Neutrophil (primary cell): ENCODE results near the gene JAM3.

ENCODE experiments used
- H3K27ac ChIP-seq: fragments of 200-600 bp; sonication (generic); 2 replicates; pipeline ENCODE4 v1.5.1; 2016; ENCODE audit warnings: mild to moderate bottlenecking, moderate library complexity
- H3K27me3 ChIP-seq: fragments of 200-600 bp; sonication (generic); 2 replicates; pipeline ENCODE4 v1.6.0; 2016; ENCODE audit warnings: mild to moderate bottlenecking
- H3K36me3 ChIP-seq: fragments of 200-600 bp; sonication (generic); 2 replicates; pipeline ENCODE4 v1.5.1; 2017
- H3K4me1 ChIP-seq, 2 experiments: fragments of 200-600 bp in 1 of 2; sonication (generic) in 1 of 2; 1 replicate in 1 of 2; 2 replicates in 1 of 2; pipeline versions ENCODE4 v1.5.1 to v1.6.1; 2013 to 2016; ENCODE audit warnings: low read depth in 1 of 2, low read length in 1 of 2, mild to moderate bottlenecking in 1 of 2, moderate library complexity in 1 of 2; ENCODE audit not compliant: control insufficient read depth in 1 of 2, insufficient read depth in 1 of 2
- H3K4me3 ChIP-seq, 2 experiments: fragments of 200-600 bp in 1 of 2; sonication (generic) in 1 of 2; 1 replicate in 1 of 2; 2 replicates in 1 of 2; pipeline ENCODE4 v1.5.1; 2013 to 2016; ENCODE audit warnings: low read depth in 1 of 2, low read length in 1 of 2, mild to moderate bottlenecking in 1 of 2, moderate library complexity in 1 of 2
- H3K9me3 ChIP-seq: fragments of 200-600 bp; sonication (generic); 2 replicates; pipeline ENCODE4 v1.5.1; 2016
- TF ChIP-seq, protein P1 (sequence below): fragments of 200-600 bp; sonication (generic); IDR thresholded peaks from 2 replicates; pipeline ENCODE4 v1.5.1; 2016; ENCODE audit warnings: antibody characterized with exemption

The JAM3 gene

DNA sequence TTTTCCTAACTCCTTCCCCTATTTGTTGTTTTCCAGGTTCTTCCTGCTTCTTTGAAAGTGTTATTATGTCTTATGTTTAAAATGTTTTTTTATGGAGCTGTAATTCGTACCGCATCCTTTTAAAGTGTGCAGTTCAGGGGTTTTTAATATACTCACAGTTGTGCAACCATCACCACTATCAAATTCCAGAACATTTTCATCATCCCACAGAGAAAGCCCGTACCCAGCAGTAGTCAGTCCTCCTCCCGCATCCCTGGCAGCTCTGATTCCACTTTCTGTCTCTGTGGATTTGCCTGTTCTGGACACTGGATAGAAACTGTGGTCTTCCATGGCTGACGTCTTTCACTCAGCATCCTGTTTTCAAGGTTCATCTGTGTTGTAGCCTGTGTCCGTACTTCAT is 73.7 kb downstream of the JAM3 start:
- TF ChIP-seq, protein P1, sequence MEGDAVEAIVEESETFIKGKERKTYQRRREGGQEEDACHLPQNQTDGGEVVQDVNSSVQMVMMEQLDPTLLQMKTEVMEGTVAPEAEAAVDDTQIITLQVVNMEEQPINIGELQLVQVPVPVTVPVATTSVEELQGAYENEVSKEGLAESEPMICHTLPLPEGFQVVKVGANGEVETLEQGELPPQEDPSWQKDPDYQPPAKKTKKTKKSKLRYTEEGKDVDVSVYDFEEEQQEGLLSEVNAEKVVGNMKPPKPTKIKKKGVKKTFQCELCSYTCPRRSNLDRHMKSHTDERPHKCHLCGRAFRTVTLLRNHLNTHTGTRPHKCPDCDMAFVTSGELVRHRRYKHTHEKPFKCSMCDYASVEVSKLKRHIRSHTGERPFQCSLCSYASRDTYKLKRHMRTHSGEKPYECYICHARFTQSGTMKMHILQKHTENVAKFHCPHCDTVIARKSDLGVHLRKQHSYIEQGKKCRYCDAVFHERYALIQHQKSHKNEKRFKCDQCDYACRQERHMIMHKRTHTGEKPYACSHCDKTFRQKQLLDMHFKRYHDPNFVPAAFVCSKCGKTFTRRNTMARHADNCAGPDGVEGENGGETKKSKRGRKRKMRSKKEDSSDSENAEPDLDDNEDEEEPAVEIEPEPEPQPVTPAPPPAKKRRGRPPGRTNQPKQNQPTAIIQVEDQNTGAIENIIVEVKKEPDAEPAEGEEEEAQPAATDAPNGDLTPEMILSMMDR = no peak
- Histone ChIP-seq H3K27ac (no peak overlapping the region), H3K36me3 (no peaks in the 10 kb centered on the region)

DNA sequence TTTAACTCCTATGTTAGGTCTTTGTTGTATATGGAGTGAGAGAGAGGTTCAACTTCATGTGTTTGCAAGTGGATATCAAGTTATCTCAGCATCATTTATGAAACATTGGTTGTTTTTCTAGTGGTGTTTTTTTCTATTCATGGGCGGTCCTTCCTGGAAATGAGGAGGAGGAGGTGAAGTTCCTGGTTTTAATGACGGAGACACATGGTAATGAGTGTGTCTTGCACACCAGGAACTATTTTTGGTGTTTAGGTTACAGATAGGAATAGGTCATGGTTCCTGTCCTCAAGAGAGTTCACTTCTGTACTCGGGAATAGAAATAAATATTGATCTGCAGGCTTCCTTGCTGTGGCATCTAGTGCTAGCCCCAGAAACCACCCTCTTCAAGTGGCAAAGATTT is 74.9 kb downstream of the JAM3 start:
- Histone ChIP-seq H3K27me3 (no peaks in the 10 kb centered on the region), H3K27ac (no peak overlapping the region), H3K4me3 (no peak overlapping the region), H3K4me1 (no peaks in the 10 kb centered on the region), H3K9me3 (no peaks in the 10 kb centered on the region), H3K36me3 (no peaks in the 10 kb centered on the region)
- TF ChIP-seq, protein P1 = no peak

More for the DNA sequence above, 73.7 kb downstream of the JAM3 start:
- no peak overlapping the region for H3K4me3 ChIP-seq
- no peaks in the 10 kb centered on the region for H3K9me3 ChIP-seq
- H3K4me1 ChIP-seq = no peaks in the 10 kb centered on the region
- no peaks in the 10 kb centered on the region for H3K27me3 ChIP-seq

DNA sequence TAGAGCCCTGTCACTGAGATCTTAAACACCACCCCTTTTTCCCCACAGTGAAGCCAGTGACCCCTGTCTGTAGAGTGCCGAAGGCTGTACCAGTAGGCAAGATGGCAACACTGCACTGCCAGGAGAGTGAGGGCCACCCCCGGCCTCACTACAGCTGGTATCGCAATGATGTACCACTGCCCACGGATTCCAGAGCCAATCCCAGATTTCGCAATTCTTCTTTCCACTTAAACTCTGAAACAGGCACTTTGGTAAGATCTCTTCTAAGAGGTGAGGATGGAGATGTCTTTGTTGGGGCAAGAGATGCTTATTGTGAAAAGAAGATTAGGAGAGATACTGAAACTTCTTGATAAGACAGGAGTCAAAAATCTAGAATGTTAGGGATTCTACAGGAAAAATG is 75.9 kb downstream of the JAM3 start:
- TF ChIP-seq, protein P1 = no peak
- Histone ChIP-seq H3K27ac (no peak overlapping the region), H3K36me3 (no peaks in the 10 kb centered on the region), H3K27me3 (no peaks in the 10 kb centered on the region), H3K4me3 (no peak overlapping the region), H3K4me1 (no peaks in the 10 kb centered on the region), H3K9me3 (no peaks in the 10 kb centered on the region)

DNA sequence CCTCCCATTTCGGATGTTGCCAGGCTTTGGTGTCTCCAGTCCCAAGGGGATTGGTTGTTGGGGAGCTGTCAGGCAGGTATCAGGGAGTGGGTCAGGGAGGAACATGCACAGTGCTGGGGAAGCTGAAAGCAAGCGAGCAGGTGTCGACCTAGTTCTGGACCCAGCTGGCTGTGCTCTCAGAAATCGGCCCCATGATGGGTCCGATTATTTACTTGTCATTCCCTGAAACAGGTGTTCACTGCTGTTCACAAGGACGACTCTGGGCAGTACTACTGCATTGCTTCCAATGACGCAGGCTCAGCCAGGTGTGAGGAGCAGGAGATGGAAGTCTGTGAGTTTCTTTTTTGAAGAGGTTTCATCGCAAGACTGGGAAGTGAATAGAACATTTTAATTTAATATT is 76.8 kb downstream of the JAM3 start:
- H3K36me3 ChIP-seq = peaks cover 7% of the 10 kb centered on the region
- H3K4me3 ChIP-seq = no peak overlapping the region
- H3K27me3 ChIP-seq = no peaks in the 10 kb centered on the region
- H3K27ac ChIP-seq = no peak overlapping the region
- no peaks in the 10 kb centered on the region for H3K9me3 ChIP-seq
- H3K4me1 ChIP-seq = no peaks in the 10 kb centered on the region
- TF ChIP-seq, protein P1 = no peak

DNA sequence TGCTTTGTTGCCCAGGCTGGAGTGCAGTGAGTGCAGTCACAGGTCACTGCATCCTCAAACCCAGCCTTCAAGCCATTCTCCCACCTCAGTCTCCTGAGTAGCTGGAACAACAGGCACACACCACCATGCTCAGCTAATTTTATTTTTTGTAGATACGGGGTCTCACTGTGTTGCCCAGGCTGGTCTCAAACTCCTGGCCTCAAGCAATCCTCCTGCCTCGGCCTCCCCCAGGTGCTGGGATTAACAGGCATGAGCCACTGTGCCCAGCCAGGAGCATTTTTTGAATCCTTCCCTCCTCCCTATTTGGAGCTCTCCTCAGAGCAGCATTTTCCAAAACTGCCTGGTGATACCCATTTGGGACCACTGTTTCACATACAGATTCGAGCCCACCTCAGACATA is 77.7 kb downstream of the JAM3 start:
- H3K9me3 ChIP-seq = no peaks in the 10 kb centered on the region
- no peak overlapping the region for H3K4me3 ChIP-seq
- no peaks in the 10 kb centered on the region for H3K4me1 ChIP-seq
- H3K27ac ChIP-seq = no peak overlapping the region
- H3K36me3 ChIP-seq = peaks cover 16% of the 10 kb centered on the region
- TF ChIP-seq, protein P1 = no peak
- H3K27me3 ChIP-seq = no peaks in the 10 kb centered on the region

DNA sequence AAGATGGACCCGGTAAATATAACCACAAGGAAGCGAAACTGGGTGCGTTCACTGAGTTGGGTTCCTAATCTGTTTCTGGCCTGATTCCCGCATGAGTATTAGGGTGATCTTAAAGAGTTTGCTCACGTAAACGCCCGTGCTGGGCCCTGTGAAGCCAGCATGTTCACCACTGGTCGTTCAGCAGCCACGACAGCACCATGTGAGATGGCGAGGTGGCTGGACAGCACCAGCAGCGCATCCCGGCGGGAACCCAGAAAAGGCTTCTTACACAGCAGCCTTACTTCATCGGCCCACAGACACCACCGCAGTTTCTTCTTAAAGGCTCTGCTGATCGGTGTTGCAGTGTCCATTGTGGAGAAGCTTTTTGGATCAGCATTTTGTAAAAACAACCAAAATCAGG is 80.5 kb downstream of the JAM3 start:
- no peaks in the 10 kb centered on the region for H3K27me3 ChIP-seq
- no peaks in the 10 kb centered on the region for H3K9me3 ChIP-seq
- no peak overlapping the region for H3K27ac ChIP-seq
- no peaks in the 10 kb centered on the region for H3K4me1 ChIP-seq
- H3K36me3 ChIP-seq = peaks cover 41% of the 10 kb centered on the region
- TF ChIP-seq, protein P1 = no peak
- H3K4me3 ChIP-seq = no peak overlapping the region
